ENCODE results near the gene PCSK6.
"Not testable (repeated sequence)": the region's sequence is repeated elsewhere in the genome, so short reads cannot be mapped to it uniquely, and the experiment has no call there.

PCSK6 gene

GRCh38 chr15:101424984-101425383, 64.5 kb downstream of the PCSK6 start:
- no peak for TF ChIP-seq CTCF (IDR thresholded peaks at IDR 0.05; ENCODE audit: low read depth, low read length)

GRCh38 chr15:101420232-101420631, 69.3 kb downstream of the PCSK6 start:
- H3K4me3 ChIP-seq (ENCODE audit: low read depth, low read length): no peak overlapping the region
- no peak for TF ChIP-seq CTCF (IDR thresholded peaks at IDR 0.05; ENCODE audit: low read depth, low read length)

More at GRCh38 chr15:101424984-101425383, 64.5 kb downstream of the PCSK6 start:
- no peak overlapping the region for H3K4me3 ChIP-seq (ENCODE audit: low read depth, low read length)

GRCh38 chr15:101416475-101416874, 73.0 kb downstream of the PCSK6 start:
- H3K4me3 ChIP-seq (ENCODE audit: low read depth, low read length): not testable (repeated sequence)

GRCh38 chr15:101413239-101413638, 76.3 kb downstream of the PCSK6 start:
- no peak overlapping the region for H3K4me3 ChIP-seq (ENCODE audit: low read depth, low read length)
- no peak for TF ChIP-seq CTCF (IDR thresholded peaks at IDR 0.05; ENCODE audit: low read depth, low read length)

GRCh38 chr15:101411581-101411980, 77.9 kb downstream of the PCSK6 start:
- no peak for TF ChIP-seq CTCF (IDR thresholded peaks at IDR 0.05; ENCODE audit: low read depth, low read length)
- H3K4me3 ChIP-seq (ENCODE audit: low read depth, low read length): no peak overlapping the region

- TF ChIP-seq CTCF (IDR thresholded peaks at IDR 0.05; ENCODE audit: low read depth, low read length): no peak
- H3K4me3 ChIP-seq (ENCODE audit: low read depth, low read length): no peak overlapping the region
Observed at GRCh38 chr15:101411085-101411484, 78.4 kb downstream of the PCSK6 start.

GRCh38 chr15:101410612-101411011, 78.9 kb downstream of the PCSK6 start:
- H3K4me3 ChIP-seq (ENCODE audit: low read depth, low read length): no peak overlapping the region
- no peak for TF ChIP-seq CTCF (IDR thresholded peaks at IDR 0.05; ENCODE audit: low read depth, low read length)

DNA sequence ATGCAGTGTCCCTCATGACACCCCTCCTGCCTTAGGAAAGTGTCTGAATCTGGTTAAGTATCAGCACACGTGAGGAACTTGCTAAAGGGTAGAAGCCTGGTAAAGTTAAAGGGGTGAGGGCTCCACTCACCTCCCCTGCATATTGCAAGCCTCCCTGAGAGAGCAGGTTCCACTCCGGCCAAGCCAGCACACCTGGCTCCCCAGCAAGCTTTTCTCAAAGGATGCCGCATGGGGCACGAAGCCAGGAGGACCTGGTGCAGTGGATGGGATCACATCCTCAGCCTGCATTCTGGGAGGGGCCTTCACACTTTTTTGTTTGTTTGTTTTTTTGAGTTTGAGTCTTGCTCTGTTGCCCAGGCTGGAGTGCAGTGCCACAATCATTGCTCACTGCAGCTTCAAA, 79.9 kb downstream of the PCSK6 start:
- no peak for TF ChIP-seq CTCF (IDR thresholded peaks at IDR 0.05; ENCODE audit: low read depth, low read length)
- H3K4me3 ChIP-seq (ENCODE audit: low read depth, low read length): no peak overlapping the region

Data from WI38 (cell line).